ENCODE data around the gene ANKRD42.

- TF ChIP-seq CTCF (conservative IDR thresholded peaks at IDR 0.05), result no peak
- no peak for TF ChIP-seq EZH2 (IDR thresholded peaks at IDR 0.05; ENCODE audit: low read depth)
These were observed 2.1 kb downstream of the ANKRD42 start for GRCh38 chr11:83195649-83196048.

All from PC-9 (cell line).